ENCODE data around the gene PINLYP. TPM values are rescaled to one million over a fixed set of nuclear protein-coding genes. Genes with fewer than 3 reads are reported as not detected.

Gene PINLYP
- total RNA-seq, 1 experiment from 2014 or later, result 2.8 TPM

DNA sequence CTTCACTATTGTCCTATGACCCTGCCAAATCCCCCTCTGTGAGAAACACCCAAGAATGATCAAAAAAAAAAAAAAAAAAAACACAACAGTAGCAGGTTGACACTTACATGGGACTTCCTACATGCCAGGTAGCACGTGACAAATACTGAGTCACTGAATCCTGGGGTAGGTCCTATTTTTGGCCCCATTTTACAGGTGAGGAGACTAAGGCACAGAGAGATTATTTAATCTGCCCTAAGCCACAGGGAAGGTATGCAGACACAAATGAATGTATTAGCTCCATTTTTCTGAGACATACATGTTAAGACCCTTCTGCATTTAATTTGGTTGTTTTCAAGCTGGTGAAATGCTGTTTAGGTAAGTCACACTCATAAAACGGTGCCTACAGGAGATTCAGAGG lies 26.9 kb upstream of the PINLYP start:
- DNase-seq (ENCODE audit: low read depth), result no peak

DNA sequence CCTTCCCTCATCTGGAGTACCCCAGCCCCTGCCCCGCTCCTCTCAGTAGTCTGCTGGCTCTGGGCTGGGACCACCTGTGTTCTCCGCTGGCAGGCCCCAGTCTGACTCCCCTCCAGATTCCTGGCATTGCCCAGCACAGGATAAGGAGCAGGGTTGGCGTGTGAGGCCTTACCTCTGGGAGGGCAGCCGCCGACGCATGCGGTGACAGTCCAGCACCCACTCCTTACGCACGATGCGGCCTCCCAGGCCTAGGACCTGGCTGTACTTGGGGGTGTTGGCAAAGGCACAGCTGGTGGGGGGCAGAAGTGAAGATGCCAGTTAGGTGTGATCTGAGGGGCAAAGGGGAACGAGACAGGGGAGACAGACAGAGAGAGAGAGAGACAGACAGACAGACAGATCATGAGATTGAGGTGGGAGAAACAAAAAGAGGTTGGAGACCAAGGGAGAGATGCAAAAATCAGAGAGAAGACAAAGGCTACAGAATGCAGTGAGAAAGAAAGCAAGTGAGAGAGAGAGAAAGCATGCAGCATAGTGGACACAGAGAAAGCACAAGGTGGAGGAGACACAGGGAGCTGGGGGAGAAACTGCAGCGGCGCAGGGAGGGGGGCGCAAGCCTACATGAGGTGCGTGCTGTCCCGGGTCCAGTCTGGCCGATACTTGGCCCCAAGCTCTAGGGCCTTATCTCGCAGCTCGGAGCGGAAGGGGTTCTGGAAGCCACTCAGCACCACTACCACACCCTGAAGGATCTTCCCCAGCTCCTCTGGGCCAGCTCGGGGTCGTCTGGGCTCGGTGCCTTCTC lies 24.0 kb upstream of the PINLYP start:
- DNase-seq (ENCODE audit: low read depth), result no peak

DNA sequence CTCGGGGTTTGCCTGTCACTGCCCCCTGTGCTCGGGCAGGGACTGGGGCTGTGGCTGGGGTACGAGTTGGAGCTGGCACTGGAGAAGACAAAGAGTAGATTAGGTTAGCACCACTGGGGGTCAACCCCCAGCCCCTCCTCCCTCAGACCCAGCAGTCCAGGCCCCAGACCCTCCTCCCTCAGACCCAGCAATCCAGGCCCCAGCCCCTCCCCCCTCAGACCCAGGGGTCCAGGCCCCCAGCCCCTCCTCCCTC lies 23.5 kb upstream of the PINLYP start:
- no peak for DNase-seq (ENCODE audit: low read depth)

DNA sequence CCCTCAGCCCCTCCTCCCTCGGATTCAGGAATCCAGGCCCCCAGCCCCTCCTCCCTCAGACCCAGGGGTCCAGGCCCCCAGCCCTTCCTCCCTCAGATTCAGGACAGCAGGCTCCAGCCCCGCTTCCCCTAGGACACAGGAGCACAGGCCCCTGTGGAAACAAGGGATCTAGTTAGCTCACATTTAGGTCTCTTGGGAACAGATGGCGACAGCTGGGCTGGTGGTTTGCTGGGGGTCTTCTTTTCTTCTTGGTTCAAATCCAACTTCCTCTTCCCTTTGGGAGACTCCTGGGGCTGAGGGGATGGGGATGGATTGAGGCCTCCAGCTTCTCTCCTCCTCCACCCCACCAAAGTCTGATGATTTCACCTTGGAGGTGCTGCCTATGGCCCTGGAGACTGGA lies 23.0 kb upstream of the PINLYP start:
- DNase-seq (ENCODE audit: low read depth), result no peak

DNA sequence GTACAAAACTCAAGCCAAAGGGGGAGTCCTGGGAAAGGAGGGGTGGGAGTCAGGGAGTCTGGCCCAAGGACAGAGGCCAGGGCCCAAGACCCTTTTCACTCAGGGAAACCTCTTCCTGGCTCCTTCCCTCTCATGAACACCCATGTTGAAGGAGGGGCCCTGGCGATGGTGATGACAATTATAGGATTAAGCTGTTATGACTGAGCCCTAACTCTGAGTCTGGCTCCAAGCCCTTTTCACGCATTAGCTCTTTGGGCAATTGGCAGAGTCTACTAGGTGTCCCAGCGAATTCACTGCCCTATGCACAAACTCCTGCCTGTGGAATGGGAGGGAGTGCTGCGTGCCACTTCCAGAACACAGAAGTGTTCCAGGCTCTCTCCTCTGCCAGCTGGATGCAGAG lies 21.9 kb upstream of the PINLYP start:
- DNase-seq (ENCODE audit: low read depth), result no peak

DNA sequence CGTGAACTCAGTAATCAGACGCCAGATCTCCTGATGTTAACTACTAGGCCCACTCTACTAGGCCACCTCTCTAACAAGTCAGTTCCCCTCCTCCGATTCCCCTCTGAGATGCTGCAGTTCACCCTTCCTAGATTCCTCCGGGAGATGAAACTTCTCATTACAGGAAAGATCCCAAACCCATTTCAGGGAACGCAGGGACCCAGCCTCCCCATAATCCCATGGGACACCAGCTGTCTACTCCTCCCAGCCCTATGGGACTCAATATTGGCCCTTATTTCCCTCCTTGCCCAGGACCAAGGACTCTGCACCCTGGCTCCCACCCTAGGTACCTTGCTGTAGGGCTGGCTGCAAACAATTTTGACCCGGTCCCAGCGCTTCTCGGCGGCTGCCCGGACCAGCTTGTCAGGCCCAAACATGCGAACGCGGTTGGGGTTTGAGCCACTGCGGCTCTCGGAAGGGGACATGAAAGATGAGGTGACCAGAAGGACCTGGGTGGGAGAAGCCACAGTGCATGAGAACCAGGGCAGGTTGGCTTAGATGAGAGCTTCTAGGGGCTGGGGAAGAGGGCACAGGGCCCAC lies 21.2 kb upstream of the PINLYP start:
- DNase-seq (ENCODE audit: low read depth), result no peak

DNA sequence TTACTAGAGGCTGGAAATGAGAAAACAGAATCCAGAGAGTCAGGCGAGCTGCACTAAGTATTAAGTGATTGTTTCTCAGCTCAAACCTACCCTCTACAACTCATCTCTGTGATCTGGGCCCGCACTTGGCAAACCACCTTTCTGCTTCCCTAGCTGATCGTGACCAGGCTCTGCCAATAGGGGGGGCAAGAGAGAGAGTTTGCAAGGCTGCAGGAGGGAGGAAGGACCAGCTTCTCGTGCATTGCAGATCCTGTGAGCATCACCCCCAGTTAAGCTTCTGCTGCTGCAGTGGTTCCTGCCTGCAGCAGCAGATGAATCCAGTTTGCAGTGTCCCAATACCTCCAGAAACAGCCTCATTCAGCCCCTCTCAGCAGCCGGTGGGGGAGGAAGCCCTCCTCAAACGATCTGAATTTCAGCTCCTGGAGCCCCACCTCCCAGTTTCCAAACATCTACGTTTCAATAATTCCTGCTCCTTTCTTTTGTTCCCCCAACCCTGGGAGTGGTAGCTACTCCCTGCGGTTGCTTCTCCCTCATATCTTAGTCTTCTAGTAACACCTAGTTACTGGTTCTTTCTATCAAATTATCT lies 20.3 kb upstream of the PINLYP start:
- DNase-seq (ENCODE audit: low read depth), result peak; percentile 65

DNA sequence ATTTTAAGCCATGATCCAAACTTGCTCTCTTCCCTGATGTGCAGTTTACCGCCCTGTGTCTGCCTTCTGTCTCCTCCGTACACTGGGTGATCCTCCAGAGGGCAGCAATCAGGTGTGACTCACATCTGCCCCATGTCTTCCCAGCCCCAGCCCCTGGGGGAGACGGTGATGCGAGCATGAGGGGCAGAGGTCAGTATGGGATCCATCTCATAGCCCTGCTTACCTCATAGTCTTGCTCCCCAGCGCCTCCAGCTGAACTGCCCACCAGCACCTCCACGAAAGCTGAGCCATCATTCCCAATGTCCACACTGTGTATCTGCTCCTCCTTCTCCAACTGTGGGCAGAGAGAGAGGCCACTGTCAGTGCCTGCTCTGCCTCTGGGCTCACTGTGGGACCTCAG lies 14.9 kb upstream of the PINLYP start:
- DNase-seq (ENCODE audit: low read depth), result peak; percentile 59

DNA sequence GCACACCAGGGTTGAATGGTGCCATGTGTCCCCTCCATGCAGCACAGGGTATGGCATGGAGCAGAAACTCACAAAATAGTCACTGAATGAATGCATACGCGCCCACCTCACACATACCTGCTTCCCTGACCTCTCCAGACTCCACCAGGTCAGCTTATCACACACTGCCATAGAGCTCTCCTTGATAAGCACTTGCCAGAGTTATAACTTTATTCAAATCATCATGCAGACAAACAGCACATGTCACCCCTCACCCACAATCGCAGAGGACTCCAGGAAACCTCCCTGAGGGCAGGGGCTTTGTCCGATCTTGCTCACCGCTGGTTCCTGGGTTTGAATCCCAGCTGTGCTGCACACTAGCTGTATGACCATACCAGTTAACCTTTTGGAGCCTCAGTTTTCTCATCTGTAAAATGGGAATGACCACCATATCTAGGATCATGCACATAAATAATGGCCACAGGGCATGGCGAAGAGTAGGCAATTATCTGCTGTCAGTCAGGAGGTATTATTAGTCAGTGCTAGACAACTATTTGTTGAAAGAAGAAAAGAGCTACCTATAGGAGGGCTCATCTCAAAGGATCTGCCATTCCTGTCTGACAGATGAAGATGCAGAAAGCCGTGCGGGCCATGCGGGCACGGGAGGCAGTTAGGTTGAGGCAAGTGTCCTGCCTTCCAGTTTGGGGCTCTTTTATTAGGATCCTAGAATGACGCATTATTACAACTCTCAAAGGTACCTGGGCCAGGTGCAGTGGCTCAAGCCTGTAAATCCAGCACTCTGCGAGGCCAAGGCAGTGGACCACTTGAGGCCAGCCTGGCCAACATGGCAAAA lies 14.2 kb upstream of the PINLYP start:
- DNase-seq (ENCODE audit: low read depth), result no peak

DNA sequence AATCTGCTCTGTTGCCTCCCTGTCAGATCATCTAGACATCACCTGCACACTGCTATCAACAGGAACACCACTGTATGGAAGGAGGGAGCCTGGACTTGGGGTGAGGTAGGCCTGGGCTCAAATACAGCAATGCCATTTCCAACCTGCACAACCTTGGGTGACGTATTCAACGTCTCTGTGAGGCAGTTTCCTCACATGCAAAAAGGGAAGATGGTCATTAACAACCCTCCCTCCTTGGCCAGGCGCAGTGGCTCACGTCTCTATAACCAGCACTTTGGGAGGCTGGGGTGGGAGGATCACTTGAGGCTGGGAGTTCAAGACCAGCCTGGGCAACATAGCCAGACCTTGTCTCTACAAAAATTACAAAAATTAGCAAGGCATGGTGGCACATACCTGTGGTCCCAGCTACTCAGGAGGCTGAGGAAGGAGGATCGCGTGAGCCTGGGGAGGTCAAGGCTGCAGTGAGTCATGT lies 13.3 kb upstream of the PINLYP start:
- no peak for DNase-seq (ENCODE audit: low read depth)

DNA sequence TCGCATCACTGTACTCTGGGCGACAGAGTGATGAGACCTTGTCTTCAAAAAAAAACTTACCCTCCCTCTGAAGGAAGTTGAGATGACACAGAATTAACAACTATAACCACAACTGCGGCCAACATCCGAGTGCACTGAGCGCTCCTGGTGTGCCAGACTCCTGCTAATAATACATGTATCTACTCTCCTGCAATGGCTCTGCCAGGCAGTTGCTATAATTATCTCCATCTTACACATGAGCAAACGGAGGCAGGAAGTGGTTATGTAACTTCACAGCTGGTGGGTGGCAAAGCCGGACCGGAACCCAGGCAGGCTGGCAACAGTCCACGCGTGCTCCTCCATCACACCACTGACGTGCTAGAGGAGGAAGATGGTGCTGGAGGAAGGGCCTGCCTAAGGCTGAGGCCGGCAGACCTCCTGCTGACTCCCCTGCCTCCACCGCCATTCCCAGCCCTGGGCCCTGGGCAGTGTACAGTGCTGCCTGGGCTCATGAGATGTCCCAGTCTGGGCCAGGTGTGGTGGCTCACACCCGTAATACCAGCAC lies 12.8 kb upstream of the PINLYP start:
- peak; percentile 99 for DNase-seq (ENCODE audit: low read depth)

DNA sequence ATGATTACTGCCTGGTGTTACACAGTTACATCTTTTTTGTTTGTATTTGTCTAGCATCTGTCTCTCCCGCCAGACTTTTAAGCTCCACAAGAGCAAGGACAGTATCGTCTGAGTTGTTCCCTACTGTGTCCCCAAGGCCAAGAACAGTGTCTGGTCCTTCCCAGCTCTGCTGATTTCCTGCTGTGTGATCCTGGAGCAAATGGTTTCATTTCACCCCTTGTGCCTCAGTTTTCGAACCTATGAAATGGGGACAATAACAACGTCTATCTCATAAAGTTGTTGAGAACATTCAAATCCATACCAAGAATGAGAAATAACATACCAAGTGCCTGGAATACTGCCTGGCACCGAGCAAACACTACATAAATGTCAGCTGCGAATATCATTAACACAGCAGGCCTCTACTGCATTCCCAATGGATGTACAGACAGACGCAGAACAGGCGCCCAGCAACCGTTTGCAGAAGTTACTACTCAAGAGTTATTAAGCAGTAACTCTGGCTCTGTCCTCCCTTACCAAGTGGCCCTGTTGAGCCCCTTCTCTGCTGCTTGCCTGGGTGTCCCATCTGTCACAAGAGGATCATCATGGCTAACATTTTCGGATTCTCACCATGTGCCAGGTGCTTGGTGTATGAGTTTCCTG lies 11.7 kb upstream of the PINLYP start:
- DNase-seq (ENCODE audit: low read depth), result no peak

DNA sequence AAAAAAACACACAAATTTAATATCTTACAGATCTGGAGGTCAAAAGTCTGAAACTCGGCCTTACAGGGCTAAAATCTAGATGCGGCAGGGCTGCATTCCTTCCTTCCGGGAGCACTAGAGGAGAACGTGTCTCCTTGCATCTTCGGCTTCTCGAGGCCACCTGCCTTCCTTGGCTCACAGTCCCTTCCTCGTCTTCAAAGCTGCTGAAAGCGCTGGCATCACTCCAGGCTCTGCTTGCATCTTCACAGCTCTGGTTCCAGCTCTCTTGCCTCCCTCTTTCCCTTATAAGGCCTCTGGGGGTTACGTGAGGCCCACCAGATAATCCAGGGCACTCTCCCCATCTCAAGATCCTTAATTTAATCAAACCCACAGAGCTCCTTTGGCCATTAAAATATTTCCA lies 10.8 kb upstream of the PINLYP start:
- DNase-seq (ENCODE audit: low read depth), result no peak

DNA sequence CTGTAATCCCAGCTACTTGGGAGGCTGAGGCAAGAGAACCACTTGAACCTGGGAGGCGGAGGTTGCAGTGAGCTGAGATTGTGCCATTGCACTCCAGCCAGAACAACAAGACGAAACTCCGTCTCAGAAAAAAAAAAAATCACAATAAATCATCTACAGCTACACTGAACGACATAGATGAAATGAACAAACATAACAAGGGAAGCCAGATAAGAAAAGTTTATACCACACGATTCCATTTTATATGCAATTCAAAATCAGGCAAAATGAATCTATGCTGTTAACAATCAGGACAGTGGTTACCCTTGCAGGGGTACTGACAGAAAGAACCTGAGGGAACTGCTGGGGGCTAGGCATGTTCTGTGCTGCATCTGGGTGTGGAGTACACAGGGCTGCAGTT lies 5.9 kb upstream of the PINLYP start:
- DNase-seq (ENCODE audit: low read depth), result no peak

DNA sequence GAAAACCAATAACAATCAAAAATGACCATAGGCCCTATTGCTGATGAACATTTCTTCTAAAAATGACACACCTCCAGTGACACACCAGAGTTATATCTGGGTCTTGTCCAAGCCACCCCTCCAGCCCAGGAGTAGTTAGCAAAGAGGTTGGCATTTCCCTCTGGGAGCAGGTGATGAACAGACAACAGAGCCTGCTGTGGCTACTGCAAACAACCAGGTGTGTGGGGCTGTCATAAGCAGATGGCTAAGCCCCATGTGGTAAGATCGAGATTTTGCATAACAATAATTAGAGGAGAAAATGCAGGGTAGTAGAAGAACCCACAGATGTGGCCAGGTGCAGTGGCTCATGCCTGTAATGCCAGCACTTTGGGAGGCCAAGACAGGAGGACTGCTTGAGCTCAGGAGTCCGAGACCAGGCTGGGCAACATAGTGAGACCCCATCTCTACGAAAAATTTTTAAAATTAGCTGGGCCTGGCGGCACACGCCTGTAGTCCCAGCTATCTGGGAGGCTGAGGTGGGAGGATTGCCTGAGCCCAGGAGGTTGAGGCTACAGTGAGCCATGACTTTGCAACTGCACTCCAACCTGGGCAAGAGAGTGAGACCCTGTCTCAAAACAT lies 5.3 kb upstream of the PINLYP start:
- no peak for DNase-seq (ENCODE audit: low read depth)

DNA sequence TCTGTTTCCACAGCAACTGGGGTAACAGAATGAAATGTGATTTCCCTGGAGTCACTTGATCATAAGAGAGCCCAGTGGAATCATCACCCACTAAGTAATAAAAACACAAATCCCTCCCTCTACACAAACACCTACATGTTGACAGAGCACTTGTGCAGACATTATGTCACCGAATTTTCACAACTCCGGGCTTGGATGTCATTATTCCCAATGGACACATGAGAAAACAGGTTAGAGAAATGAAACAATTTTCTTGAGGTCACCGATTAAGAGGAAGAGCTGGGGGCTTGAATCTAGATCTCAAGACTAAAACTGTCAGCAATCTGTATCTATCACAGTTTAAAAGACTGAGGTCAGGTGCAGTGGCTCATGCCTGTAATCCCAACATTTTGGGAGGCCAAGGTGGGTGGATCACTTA lies 3.4 kb upstream of the PINLYP start:
- no peak for DNase-seq (ENCODE audit: low read depth)

DNA sequence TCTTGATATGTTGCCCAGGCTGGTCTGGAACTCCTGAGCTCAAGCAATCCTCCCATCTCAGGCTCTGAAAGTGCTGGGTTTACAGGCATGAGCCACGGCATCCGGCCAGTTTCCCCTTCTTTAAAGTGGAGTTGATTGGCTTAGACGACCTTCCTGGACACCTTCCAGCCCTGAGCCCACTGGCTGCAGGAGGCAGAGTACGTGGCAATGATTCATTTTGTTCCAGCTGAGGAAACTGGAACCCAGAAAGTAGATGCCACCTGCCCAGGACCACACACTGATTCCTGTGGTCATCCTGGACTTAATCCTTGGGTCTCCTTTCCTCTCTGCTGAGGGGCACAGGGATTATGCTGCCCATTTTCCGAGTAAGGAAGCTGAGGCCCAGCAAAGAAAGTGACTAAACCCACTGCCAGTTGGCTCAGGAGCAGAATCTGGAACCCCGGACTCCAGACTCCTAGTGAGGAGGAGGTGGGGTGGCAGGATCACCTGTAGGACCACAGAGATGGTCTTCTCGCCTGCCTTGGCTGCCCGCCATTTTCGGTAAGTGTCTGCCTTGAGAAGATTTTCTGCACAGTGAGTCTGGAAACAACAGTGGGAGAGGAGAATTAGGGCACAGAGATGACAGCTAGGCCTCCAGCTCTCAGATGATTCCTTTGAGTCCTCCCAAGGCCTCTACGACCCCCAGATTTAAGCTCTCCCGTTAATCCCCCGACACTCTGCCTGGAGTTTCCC lies 1.0 kb upstream of the PINLYP start:
- DNase-seq (ENCODE audit: low read depth), result peak; percentile 90

DNA sequence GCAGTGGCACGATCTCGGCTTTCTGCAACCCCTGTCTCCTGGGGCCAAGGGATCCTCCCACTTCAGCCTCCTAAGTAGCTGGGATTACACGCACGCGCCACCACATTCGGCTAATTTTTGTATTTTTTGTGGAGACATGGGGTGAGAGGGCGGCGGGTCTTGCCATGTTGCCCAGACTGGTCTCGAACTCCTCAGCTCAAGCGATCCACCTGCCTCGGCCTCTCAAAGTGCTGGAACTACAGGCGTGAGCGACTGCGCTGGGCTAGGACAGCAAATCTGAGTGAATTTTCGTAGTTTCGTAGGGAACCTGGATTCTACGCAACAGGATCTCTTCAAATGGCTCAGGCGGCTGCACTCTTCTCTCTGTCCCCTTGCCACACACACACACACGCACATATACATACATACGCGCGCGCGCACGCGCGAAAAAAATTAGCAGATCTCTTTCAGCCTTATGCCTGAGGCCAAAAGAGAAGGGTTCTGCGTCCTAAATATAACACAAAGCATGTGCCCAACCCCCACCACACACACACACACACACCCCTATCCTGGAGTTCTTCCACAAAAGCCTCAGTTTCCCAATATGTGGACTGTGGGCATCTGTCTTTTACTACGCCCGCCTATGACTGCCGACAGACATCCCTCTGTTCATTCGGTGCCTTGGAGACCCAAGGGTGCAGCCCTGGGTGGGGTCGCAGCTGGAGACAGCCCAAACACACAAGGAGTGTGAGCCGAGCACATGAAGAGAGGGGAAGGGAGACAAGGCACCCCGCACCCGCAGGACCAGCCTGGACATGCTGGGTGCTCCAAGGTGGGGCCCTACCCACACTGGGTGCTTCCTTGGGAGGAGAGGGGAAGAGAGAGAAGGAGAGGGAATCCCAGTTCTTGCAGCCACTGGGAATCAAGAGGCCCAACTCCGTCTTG lies 616 bp downstream of the PINLYP start:
- no peak for DNase-seq (ENCODE audit: low read depth)

DNA sequence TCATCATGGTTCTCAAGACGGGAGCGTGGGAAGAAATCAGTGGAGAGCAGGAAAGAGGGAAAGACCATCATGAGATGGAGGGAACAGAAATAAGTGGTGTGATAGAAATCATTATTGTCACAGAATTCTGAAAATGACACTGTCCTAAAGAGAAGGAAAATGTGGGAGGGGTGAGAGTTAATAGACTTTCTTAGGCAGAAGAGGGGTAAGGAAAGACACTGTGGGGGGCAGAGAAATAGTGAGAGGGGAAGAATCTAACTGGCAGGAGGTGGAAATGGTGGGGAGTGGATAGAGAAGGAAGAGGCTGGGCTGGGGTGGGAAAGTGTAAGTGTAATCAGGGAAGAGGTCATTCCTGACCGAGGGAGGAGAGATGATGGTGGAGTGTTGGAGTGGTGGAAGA lies 3.2 kb downstream of the PINLYP start:
- DNase-seq (ENCODE audit: low read depth), result no peak

DNA sequence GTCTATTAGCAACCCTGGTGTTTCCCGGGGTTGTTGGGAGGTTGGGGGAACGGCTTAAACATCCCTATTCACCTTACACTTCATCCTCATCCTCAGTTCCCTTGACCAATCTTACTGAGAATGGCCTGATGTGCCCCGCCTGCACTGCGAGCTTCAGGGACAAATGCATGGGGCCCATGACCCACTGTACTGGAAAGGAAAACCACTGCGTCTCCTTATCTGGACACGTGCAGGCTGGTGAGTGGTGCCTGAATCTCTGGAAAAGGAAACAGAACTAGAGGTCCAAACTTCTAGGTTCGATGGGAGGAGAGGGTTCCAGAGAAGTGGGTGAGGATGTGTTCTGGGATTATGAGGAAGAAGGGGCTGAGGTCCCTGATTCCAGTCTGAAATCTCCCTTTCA lies 5.9 kb downstream of the PINLYP start:
- no peak for DNase-seq (ENCODE audit: low read depth)

All from RPMI7951 (cell line).